WERI-Rb-1 (cell line): ENCODE results near the gene MAST3.

ENCODE experiments used
- DNase-seq: peaks from one replicate; pipeline ENCODE4 v3.0.0-alpha.2; 2020
- H3K27ac ChIP-seq: fragments of 250-450 bp; sonication (Bioruptor Pico); 2 replicates; pipeline ENCODE4 v1.5.1; 2020; ENCODE audit warnings: mild to moderate bottlenecking, moderate library complexity
- H3K27me3 ChIP-seq: fragments of 250-450 bp; sonication (Bioruptor Pico); 2 replicates; pipeline ENCODE4 v1.5.1; 2021; ENCODE audit warnings: mild to moderate bottlenecking, low read depth, moderate library complexity; ENCODE audit not compliant: insufficient read depth, severe bottlenecking
- H3K36me3 ChIP-seq: fragments of 250-450 bp; sonication (Bioruptor Pico); 2 replicates; pipeline ENCODE4 v1.5.1; 2020; ENCODE audit warnings: mild to moderate bottlenecking, moderate library complexity
- H3K4me3 ChIP-seq: 2 replicates; pipeline ENCODE4 v1.5.1; 2011; ENCODE audit warnings: low read depth, mild to moderate bottlenecking, control low read depth, low read length
- H3K9me3 ChIP-seq: fragments of 250-450 bp; sonication (Bioruptor Pico); 2 replicates; pipeline ENCODE4 v1.5.1; 2021; ENCODE audit warnings: mild to moderate bottlenecking, moderate library complexity; ENCODE audit not compliant: severe bottlenecking
- TF ChIP-seq, protein P1 (sequence below): IDR thresholded peaks from 2 replicates; pipeline ENCODE4 v1.5.1; 2011; ENCODE audit warnings: low read depth, mild to moderate bottlenecking, control low read depth, inconsistent platforms, low read length

Gene MAST3

GRCh38 chr19:18063463-18063862 is 34.1 kb upstream of the MAST3 start:
- TF ChIP-seq, protein P1, sequence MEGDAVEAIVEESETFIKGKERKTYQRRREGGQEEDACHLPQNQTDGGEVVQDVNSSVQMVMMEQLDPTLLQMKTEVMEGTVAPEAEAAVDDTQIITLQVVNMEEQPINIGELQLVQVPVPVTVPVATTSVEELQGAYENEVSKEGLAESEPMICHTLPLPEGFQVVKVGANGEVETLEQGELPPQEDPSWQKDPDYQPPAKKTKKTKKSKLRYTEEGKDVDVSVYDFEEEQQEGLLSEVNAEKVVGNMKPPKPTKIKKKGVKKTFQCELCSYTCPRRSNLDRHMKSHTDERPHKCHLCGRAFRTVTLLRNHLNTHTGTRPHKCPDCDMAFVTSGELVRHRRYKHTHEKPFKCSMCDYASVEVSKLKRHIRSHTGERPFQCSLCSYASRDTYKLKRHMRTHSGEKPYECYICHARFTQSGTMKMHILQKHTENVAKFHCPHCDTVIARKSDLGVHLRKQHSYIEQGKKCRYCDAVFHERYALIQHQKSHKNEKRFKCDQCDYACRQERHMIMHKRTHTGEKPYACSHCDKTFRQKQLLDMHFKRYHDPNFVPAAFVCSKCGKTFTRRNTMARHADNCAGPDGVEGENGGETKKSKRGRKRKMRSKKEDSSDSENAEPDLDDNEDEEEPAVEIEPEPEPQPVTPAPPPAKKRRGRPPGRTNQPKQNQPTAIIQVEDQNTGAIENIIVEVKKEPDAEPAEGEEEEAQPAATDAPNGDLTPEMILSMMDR, result peak; percentile 56
- Histone ChIP-seq H3K27me3 (no peaks in the 10 kb centered on the region), H3K4me3 (no peak overlapping the region), H3K36me3 (no peaks in the 10 kb centered on the region), H3K27ac (no peak overlapping the region), H3K9me3 (no peaks in the 10 kb centered on the region)
- peak; percentile 40 for DNase-seq

- no peaks in the 10 kb centered on the region for H3K9me3 ChIP-seq
- no peaks in the 10 kb centered on the region for H3K27me3 ChIP-seq
- DNase-seq, result no peak
- no peaks in the 10 kb centered on the region for H3K36me3 ChIP-seq
- no peak overlapping the region for H3K4me3 ChIP-seq
- TF ChIP-seq, protein P1, result no peak
- no peak overlapping the region for H3K27ac ChIP-seq
These were observed 32.4 kb upstream of the MAST3 start for GRCh38 chr19:18065173-18065495.

GRCh38 chr19:18068395-18068794 is 29.2 kb upstream of the MAST3 start:
- H3K4me3 ChIP-seq, result no peak overlapping the region
- DNase-seq, result no peak
- no peaks in the 10 kb centered on the region for H3K36me3 ChIP-seq
- H3K27me3 ChIP-seq, result no peaks in the 10 kb centered on the region
- H3K9me3 ChIP-seq, result no peaks in the 10 kb centered on the region
- H3K27ac ChIP-seq, result no peak overlapping the region
- TF ChIP-seq, protein P1, result no peak

- H3K9me3 ChIP-seq, result no peaks in the 10 kb centered on the region
- TF ChIP-seq, protein P1, result no peak
- H3K27ac ChIP-seq, result no peak overlapping the region
- no peaks in the 10 kb centered on the region for H3K36me3 ChIP-seq
- H3K4me3 ChIP-seq, result no peak overlapping the region
- no peak for DNase-seq
- H3K27me3 ChIP-seq, result no peaks in the 10 kb centered on the region
These were observed 28.2 kb upstream of the MAST3 start for GRCh38 chr19:18069383-18069782.

GRCh38 chr19:18070181-18070580 is 27.4 kb upstream of the MAST3 start:
- H3K9me3 ChIP-seq, result no peaks in the 10 kb centered on the region
- TF ChIP-seq, protein P1, result no peak
- no peak overlapping the region for H3K27ac ChIP-seq
- no peak for DNase-seq
- no peaks in the 10 kb centered on the region for H3K36me3 ChIP-seq
- no peaks in the 10 kb centered on the region for H3K27me3 ChIP-seq
- no peak overlapping the region for H3K4me3 ChIP-seq

GRCh38 chr19:18072335-18072734 is 25.2 kb upstream of the MAST3 start:
- no peaks in the 10 kb centered on the region for H3K36me3 ChIP-seq
- no peak overlapping the region for H3K4me3 ChIP-seq
- no peak overlapping the region for H3K27ac ChIP-seq
- no peaks in the 10 kb centered on the region for H3K27me3 ChIP-seq
- TF ChIP-seq, protein P1, result no peak
- no peaks in the 10 kb centered on the region for H3K9me3 ChIP-seq
- no peak for DNase-seq
